OCI-LY1 (cell line): ENCODE results near the gene VEGFB.

Source experiments
- H2AFZ ChIP-seq: fragments of 200-600 bp; sonication (generic), shearing (Covaris generic); 2 replicates; pipeline ENCODE4 v1.6.0; 2014; ENCODE audit warnings: antibody characterized with exemption, mild to moderate bottlenecking, low read length
- H3F3A ChIP-seq: fragments of 200-600 bp; sonication (generic), shearing (Covaris generic); 2 replicates; pipeline ENCODE4 v1.6.0; 2014; ENCODE audit warnings: mild to moderate bottlenecking, antibody characterized with exemption, low read length, moderate library complexity; ENCODE audit not compliant: insufficient read depth
- H3K27ac ChIP-seq: fragments of 200-600 bp; sonication (generic); 2 replicates; pipeline ENCODE4 v1.5.1; 2014; ENCODE audit warnings: low read length, mixed run types, mild to moderate bottlenecking, low read depth; ENCODE audit not compliant: poor library complexity, severe bottlenecking
- H3K27me3 ChIP-seq: fragments of 200-600 bp; sonication (generic); 2 replicates; pipeline ENCODE4 v1.6.0; 2014; ENCODE audit warnings: antibody characterized with exemption, mild to moderate bottlenecking, low read length, moderate library complexity; ENCODE audit not compliant: insufficient read depth
- H3K36me3 ChIP-seq: fragments of 200-600 bp; sonication (generic); 2 replicates; pipeline ENCODE4 v1.6.1; 2014; ENCODE audit warnings: mild to moderate bottlenecking, antibody characterized with exemption, low read length, moderate library complexity, mixed read lengths; ENCODE audit not compliant: insufficient read depth
- H3K4me1 ChIP-seq: fragments of 200-600 bp; sonication (generic); 2 replicates; pipeline ENCODE4 v1.5.1; 2014; ENCODE audit warnings: mild to moderate bottlenecking, low read length, moderate library complexity; ENCODE audit not compliant: insufficient read depth, severe bottlenecking
- H3K4me2 ChIP-seq: fragments of 200-600 bp; sonication (generic), shearing (Covaris generic); 2 replicates; pipeline ENCODE4 v1.6.1; 2014; ENCODE audit warnings: low read length
- H3K4me3 ChIP-seq: fragments of 200-600 bp; sonication (generic); 2 replicates; pipeline ENCODE4 v1.5.1; 2014; ENCODE audit warnings: low read length, low read depth, mild to moderate bottlenecking, mixed read lengths; ENCODE audit not compliant: poor library complexity, severe bottlenecking
- H3K79me2 ChIP-seq: fragments of 200-600 bp; shearing (Covaris generic); 2 replicates; pipeline ENCODE4 v1.6.1; 2016; ENCODE audit warnings: mixed run types, low read length, mixed read lengths; ENCODE audit not compliant: insufficient read depth
- H3K9ac ChIP-seq: fragments of 200-600 bp; sonication (generic), shearing (Covaris generic); 2 replicates; pipeline ENCODE4 v1.6.1; 2014; ENCODE audit warnings: mild to moderate bottlenecking, low read length, mixed read lengths
- H3K9me2 ChIP-seq: fragments of 200-600 bp; sonication (generic), shearing (Covaris generic); 2 replicates; pipeline ENCODE4 v1.6.1; 2014; ENCODE audit warnings: low read depth, mild to moderate bottlenecking, low read length, mixed read lengths
- H3K9me3 ChIP-seq: fragments of 200-600 bp; shearing (Covaris generic); 2 replicates; pipeline ENCODE4 v1.6.1; 2014; ENCODE audit warnings: low read length, mixed read lengths
- H4K20me1 ChIP-seq: fragments of 200-600 bp; sonication (generic), shearing (Covaris generic); 2 replicates; pipeline ENCODE4 v1.6.0; 2016; ENCODE audit warnings: mild to moderate bottlenecking, low read length; ENCODE audit not compliant: insufficient read depth
- EZH2 ChIP-seq: fragments of 200-600 bp; sonication (generic), shearing (Covaris generic); IDR thresholded peaks from 2 replicates; pipeline ENCODE4 v1.8.0; 2017; ENCODE audit warnings: borderline replicate concordance, mixed run types, mild to moderate bottlenecking, antibody characterized with exemption, low read length, moderate library complexity, mixed read lengths
- TF ChIP-seq, protein P1 (sequence below): fragments of 200-600 bp; sonication (generic), shearing (Covaris generic); IDR thresholded peaks from 2 replicates; pipeline ENCODE4 v1.5.1; 2017; ENCODE audit warnings: mild to moderate bottlenecking, antibody characterized with exemption, low read length, moderate library complexity, mixed read lengths

VEGFB gene

DNA sequence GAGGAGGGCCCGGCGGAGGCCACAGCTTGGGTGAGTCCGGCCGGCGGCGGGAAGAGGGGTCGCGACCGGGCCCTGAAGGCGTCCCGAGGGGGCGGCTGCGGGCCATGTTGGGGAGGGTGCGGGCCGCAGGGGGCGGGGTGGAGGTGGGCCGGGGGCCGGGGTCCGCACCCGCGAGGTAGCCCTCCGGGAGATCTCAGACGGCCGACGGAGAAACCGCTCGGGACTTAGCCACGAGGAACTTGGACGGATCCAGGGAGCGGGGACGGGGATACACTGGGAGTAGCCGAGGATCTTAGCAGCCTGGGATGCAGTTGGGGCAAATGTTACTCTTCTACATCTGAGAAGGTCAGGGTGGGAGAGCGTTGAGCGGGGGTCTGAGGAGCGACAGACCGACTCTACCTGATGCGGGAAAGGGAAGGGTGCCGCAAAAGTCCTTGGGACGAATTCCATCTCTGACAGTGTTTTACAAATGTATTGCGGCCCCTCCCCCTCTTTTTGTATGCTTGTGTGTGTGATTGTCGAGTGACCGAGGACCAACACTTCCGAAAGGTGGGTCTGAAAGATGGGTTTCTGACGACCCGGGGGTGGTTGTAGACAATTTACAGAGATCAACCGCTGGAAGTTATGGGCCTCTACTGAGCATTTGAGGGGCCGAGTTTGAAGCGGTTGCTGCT lies 47.8 kb upstream of the VEGFB start:
- no peak for TF ChIP-seq EZH2
- TF ChIP-seq, protein P1, sequence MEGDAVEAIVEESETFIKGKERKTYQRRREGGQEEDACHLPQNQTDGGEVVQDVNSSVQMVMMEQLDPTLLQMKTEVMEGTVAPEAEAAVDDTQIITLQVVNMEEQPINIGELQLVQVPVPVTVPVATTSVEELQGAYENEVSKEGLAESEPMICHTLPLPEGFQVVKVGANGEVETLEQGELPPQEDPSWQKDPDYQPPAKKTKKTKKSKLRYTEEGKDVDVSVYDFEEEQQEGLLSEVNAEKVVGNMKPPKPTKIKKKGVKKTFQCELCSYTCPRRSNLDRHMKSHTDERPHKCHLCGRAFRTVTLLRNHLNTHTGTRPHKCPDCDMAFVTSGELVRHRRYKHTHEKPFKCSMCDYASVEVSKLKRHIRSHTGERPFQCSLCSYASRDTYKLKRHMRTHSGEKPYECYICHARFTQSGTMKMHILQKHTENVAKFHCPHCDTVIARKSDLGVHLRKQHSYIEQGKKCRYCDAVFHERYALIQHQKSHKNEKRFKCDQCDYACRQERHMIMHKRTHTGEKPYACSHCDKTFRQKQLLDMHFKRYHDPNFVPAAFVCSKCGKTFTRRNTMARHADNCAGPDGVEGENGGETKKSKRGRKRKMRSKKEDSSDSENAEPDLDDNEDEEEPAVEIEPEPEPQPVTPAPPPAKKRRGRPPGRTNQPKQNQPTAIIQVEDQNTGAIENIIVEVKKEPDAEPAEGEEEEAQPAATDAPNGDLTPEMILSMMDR: no peak
- peaks cover 35% of the 10 kb centered on the region for H3K4me1 ChIP-seq
- H3F3A ChIP-seq: no peaks in the 10 kb centered on the region
- no peaks in the 10 kb centered on the region; the same call in none of the 2 replicates for H3K79me2 ChIP-seq
- H3K9me3 ChIP-seq: no peaks in the 10 kb centered on the region
- no peak overlapping the region for H3K4me3 ChIP-seq
- H3K4me2 ChIP-seq: no peak overlapping the region
- no peak overlapping the region for H3K27ac ChIP-seq
- no peak overlapping the region for H2AFZ ChIP-seq
- no peaks in the 10 kb centered on the region for H3K27me3 ChIP-seq
- H3K9ac ChIP-seq: no peak overlapping the region
- H3K9me2 ChIP-seq: no peaks in the 10 kb centered on the region
- no peaks in the 10 kb centered on the region for H4K20me1 ChIP-seq
- H3K36me3 ChIP-seq: peaks cover 26% of the 10 kb centered on the region

DNA sequence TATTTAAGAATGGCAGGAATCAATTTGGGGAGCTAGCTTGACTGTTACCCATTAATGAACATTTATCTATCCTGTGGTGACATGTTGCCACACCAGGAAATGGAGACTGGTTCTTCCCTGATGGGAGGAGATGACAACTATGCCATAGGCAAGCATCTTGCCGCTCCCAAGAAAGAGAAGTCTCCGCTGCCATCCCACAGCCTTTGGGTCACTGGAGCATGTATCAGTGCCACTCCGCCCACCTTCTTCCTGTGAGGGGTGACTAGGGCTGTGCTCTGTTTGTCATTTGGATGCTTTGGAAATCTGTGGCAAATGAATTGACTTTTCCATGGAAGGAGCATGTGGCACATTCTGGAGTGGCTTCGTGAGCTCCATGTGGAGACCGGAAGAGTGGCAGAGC lies 42.0 kb upstream of the VEGFB start:
- no peak for TF ChIP-seq EZH2
- TF ChIP-seq, protein P1: no peak
- H3K9me2 ChIP-seq: no peaks in the 10 kb centered on the region
- H3K9me3 ChIP-seq: no peaks in the 10 kb centered on the region
- H3K4me1 ChIP-seq: no peaks in the 10 kb centered on the region
- no peak overlapping the region for H3K4me2 ChIP-seq
- peaks cover 13% of the 10 kb centered on the region for H3K79me2 ChIP-seq
- H4K20me1 ChIP-seq: no peaks in the 10 kb centered on the region
- H3K9ac ChIP-seq: no peak overlapping the region
- peaks cover 79% of the 10 kb centered on the region for H3K36me3 ChIP-seq
- no peak overlapping the region for H3K27ac ChIP-seq
- H3K27me3 ChIP-seq: no peaks in the 10 kb centered on the region
- no peaks in the 10 kb centered on the region; the same call in 1 of the 2 replicates for H3F3A ChIP-seq
- no peak overlapping the region for H2AFZ ChIP-seq
- H3K4me3 ChIP-seq: no peak overlapping the region

DNA sequence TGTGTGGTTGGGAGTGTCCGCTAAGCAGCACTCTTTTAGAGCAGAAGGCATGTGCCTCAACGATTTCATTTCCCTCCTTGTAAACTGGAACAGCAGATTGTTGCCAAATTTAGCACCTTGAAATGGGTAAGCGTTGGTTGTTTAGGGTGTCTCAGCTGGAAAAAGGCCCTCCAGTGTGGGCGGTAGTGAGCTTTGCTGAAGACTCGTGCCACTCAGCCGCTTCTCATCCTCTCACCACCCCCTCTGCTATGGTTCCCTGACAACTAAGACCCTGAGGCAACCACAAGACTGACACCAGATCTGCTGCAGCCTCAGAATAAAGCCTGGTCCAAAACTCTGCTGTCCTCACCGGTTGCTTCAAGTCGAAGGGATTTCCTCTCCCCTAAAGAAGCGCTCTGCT lies 37.8 kb upstream of the VEGFB start:
- Histone ChIP-seq H3K4me2 (no peak overlapping the region), H3K9me3 (no peaks in the 10 kb centered on the region), H3K36me3 (peaks cover 94% of the 10 kb centered on the region), H3F3A (no peaks in the 10 kb centered on the region; the same call in 1 of the 2 replicates), H3K27ac (no peak overlapping the region), H3K27me3 (no peaks in the 10 kb centered on the region), H3K9me2 (no peaks in the 10 kb centered on the region), H3K4me1 (no peaks in the 10 kb centered on the region), H3K4me3 (no peak overlapping the region), H4K20me1 (no peaks in the 10 kb centered on the region), H2AFZ (no peak overlapping the region), H3K79me2 (peaks cover 13% of the 10 kb centered on the region; the same call in 1 of the 2 replicates), H3K9ac (no peak overlapping the region)
- no peak for TF ChIP-seq EZH2
- TF ChIP-seq, protein P1: no peak
